Endothelial cell of umbilical vein (primary cell): ENCODE measurements around the gene KCNK10. TPM values are rescaled to one million over a fixed set of nuclear protein-coding genes. Genes with fewer than 3 reads are reported as not detected.

Experiments used
- BruUV-seq: library from RNA; stranded (reverse); fragments of 400-500 nt; replicated peaks from 2 replicates; lab custom pipeline; 2021; lab: Mats Ljungman, UMichigan
- CTCF ChIA-PET: fragments of 300-600, 350-600 bp; sonication (Branson Sonifier 250); formaldehyde crosslinking; loops from one replicate; lab custom pipeline; 2021; ENCODE audit warnings: antibody characterized with exemption, inconsistent platforms; lab: Charles Lee
- POLR2A ChIA-PET: fragments of 300-600, 350-600 bp; sonication (Branson Sonifier 250); formaldehyde crosslinking; loops from one replicate; lab custom pipeline; 2021; ENCODE audit warnings: antibody characterized with exemption, inconsistent platforms; lab: Charles Lee
- DNase-seq: peaks from one replicate; pipeline ENCODE4 v3.0.0-alpha.2; 2011; ENCODE audit warnings: low read depth, low spot score
- FAIRE-seq: peaks from 2 replicates; lab custom pipeline; 2011; peaks lifted over from hg19 to GRCh38; lab: Jason Lieb, UNC
- H2AFZ ChIP-seq: 2 replicates; pipeline ENCODE4 v1.6.0; 2012; ENCODE audit warnings: low read depth, low read length, control low read depth, inconsistent platforms
- H3K27ac ChIP-seq: 2 replicates; pipeline ENCODE4 v1.5.1; 2011; ENCODE audit warnings: low read depth, mild to moderate bottlenecking, control low read depth, low read length, moderate library complexity; ENCODE audit not compliant: insufficient read depth
- H3K27me3 ChIP-seq, 2 experiments: 2 replicates each; pipeline versions ENCODE4 v1.6.0 to v1.6.1; 2011; ENCODE audit warnings: low read length in 2 of 2, mixed read lengths in 1 of 2; ENCODE audit not compliant: control insufficient read depth in 2 of 2, insufficient read depth in 2 of 2
- H3K36me3 ChIP-seq, 2 experiments: 2 replicates in 1 of 2; 3 replicates in 1 of 2; pipeline ENCODE4 v1.5.1; 2011; ENCODE audit warnings: low read length in 2 of 2, mild to moderate bottlenecking in 1 of 2, moderate library complexity in 1 of 2; ENCODE audit not compliant: control insufficient read depth in 2 of 2, insufficient read depth in 2 of 2; ENCODE audit errors: extremely low read depth in 1 of 2
- H3K4me1 ChIP-seq: 3 replicates; pipeline ENCODE4 v1.5.1; 2011; ENCODE audit warnings: mild to moderate bottlenecking, low read length; ENCODE audit not compliant: control insufficient read depth, insufficient read depth; ENCODE audit errors: extremely low read depth
- H3K4me2 ChIP-seq: 2 replicates; pipeline ENCODE4 v1.6.1; 2011; ENCODE audit warnings: low read length, control low read depth, mixed read lengths; ENCODE audit not compliant: insufficient read depth
- H3K4me3 ChIP-seq, 3 experiments: fragments of 200-600 bp in 1 of 3; sonication (generic), shearing (Covaris generic) in 1 of 3; replicated peaks in 1 of 3; 2 replicates each; pipeline ENCODE4 v1.5.1; 2011 to 2016; ENCODE audit warnings: control low read depth in 3 of 3, low read length in 3 of 3, mild to moderate bottlenecking in 2 of 3, inconsistent platforms in 1 of 3, low read depth in 1 of 3, moderate library complexity in 1 of 3; ENCODE audit not compliant: insufficient read depth in 1 of 3
- H3K79me2 ChIP-seq: 2 replicates; pipeline ENCODE4 v1.6.0; 2012; ENCODE audit warnings: low read length, inconsistent platforms; ENCODE audit not compliant: control insufficient read depth, insufficient read depth
- H3K9ac ChIP-seq: replicated peaks from 2 replicates; pipeline ENCODE3; 2011; ENCODE audit warnings: low read length, control low read depth; ENCODE audit not compliant: insufficient read depth; ENCODE audit errors: extremely low read depth
- H3K9me1 ChIP-seq: replicated peaks from 3 replicates; pipeline ENCODE4 v1.6.0; 2011; ENCODE audit warnings: mild to moderate bottlenecking, low read length; ENCODE audit not compliant: control insufficient read depth, insufficient read depth; ENCODE audit errors: extremely low read depth
- H3K9me3 ChIP-seq: replicated peaks from 2 replicates; pipeline ENCODE4 v1.5.1; 2012; ENCODE audit warnings: low read length, inconsistent platforms; ENCODE audit not compliant: control insufficient read depth, insufficient read depth
- H4K20me1 ChIP-seq: replicated peaks from 2 replicates; pipeline ENCODE3; 2011; ENCODE audit warnings: mild to moderate bottlenecking, low read length; ENCODE audit not compliant: control insufficient read depth, insufficient read depth; ENCODE audit errors: extremely low read depth
- CTCF ChIP-seq, 2 donors: IDR thresholded peaks; 1 replicate in 1 of 2; 2 replicates in 1 of 2; pipeline ENCODE4 v1.5.1; 2011; ENCODE audit warnings: low read length in 2 of 2, mild to moderate bottlenecking in 2 of 2, moderate library complexity in 2 of 2, control low read depth in 1 of 2, inconsistent platforms in 1 of 2, low read depth in 1 of 2; ENCODE audit not compliant: insufficient read depth in 1 of 2; ENCODE audit errors: extremely low read depth in 1 of 2
- EZH2 ChIP-seq: IDR thresholded peaks from 2 replicates; pipeline ENCODE4 v1.6.1; 2012; ENCODE audit warnings: borderline replicate concordance, low read depth, mild to moderate bottlenecking, moderate library complexity, low read length, inconsistent platforms; ENCODE audit not compliant: severe bottlenecking
- GATA2 ChIP-seq: IDR thresholded peaks from 2 replicates; pipeline ENCODE4 v1.7.0; 2011; ENCODE audit warnings: low read depth, mild to moderate bottlenecking, moderate library complexity, mixed read lengths, low read length; ENCODE audit not compliant: insufficient read length, insufficient read depth
- JUN ChIP-seq: IDR thresholded peaks from 2 replicates; pipeline ENCODE4 v1.6.1; 2011; ENCODE audit warnings: borderline replicate concordance, low read depth; ENCODE audit not compliant: insufficient read length, insufficient read depth
- MYC ChIP-seq: IDR thresholded peaks from one replicate; pipeline ENCODE4 v1.6.1; 2011; ENCODE audit warnings: mild to moderate bottlenecking, low read depth, low read length
- POLR2A ChIP-seq: IDR thresholded peaks from 2 replicates; pipeline ENCODE4 v1.6.1; 2012; ENCODE audit warnings: low read depth, mild to moderate bottlenecking, control low read depth, low read length
- POLR2AphosphoS5 ChIP-seq: IDR thresholded peaks from 2 replicates; pipeline ENCODE4 v1.6.1; 2012; ENCODE audit warnings: low read depth, mild to moderate bottlenecking, control low read depth, low read length, moderate library complexity; ENCODE audit not compliant: insufficient read depth
- dilution Hi-C: fragments of 300-500 bp; cut with MboI; formaldehyde crosslinking; loops from one replicate; pipeline ENCODE4 v1.15.0; 2019; ENCODE audit warnings: low sequenced_read_pairs; ENCODE audit not compliant: extremely low pct_ligation_motif_present
- intact Hi-C: fragments of 100-400 bp; cut with micrococcal nuclease; formaldehyde crosslinking; loops from one replicate; pipeline ENCODE4 v1.10.0; 2022
- polyA plus RNA-seq, 4 experiments: library from polyadenylated mRNA; depleted of rRNA in 3 of 4; stranded (reverse) in 3 of 4; unstranded in 1 of 4; fragments of >200 nt; gene quantifications; 2 replicates each; pipeline versions ENCODE4 v1.2.1 to v1.2.3, GENCODE V29; 2011 to 2012; ENCODE audit warnings: missing spikeins in 1 of 4
- total RNA-seq: library from RNA; stranded (reverse); gene quantifications from 2 replicates; pipeline ENCODE4 v1.2.3, GENCODE V29; 2021
- TF ChIP-seq, protein P1 (sequence below): IDR thresholded peaks from 2 replicates; pipeline ENCODE4 v1.6.1; 2011; ENCODE audit not compliant: insufficient read depth, insufficient read length

KCNK10 gene
- total and polyA plus RNA-seq, 2 donors (not counting 3 experiments of a cell fraction or from before 2014, with no cell fraction given), result not detected

GRCh38 chr14:88346048-88346639 is 23.1 kb upstream of the KCNK10 start:
- H3K9me3 ChIP-seq, result no peaks in the 10 kb centered on the region
- H3K9ac ChIP-seq, result no peak overlapping the region
- H3K4me1 ChIP-seq, result no peaks in the 10 kb centered on the region
- no peak for FAIRE-seq
- H3K27ac ChIP-seq, result no peak overlapping the region
- intact Hi-C loops (no loop called here), dilution Hi-C loops (no loop called here)
- POLR2A ChIA-PET, result no interaction called here
- no peaks in the 10 kb centered on the region for H3K9me1 ChIP-seq
- no peaks in the 10 kb centered on the region for H3K79me2 ChIP-seq
- TF ChIP-seq MYC (no peak), EZH2 (no peak), JUN (no peak), CTCF (IDR thresholded peaks at IDR 0.05; ENCODE audit: extremely low read depth in 1 of 2, insufficient read depth in 1 of 2, low read depth in 1 of 2, low read length in 2 of 2) (no peak), POLR2AphosphoS5 (no peak), GATA2 (no peak), POLR2A (no peak)
- TF ChIP-seq, protein P1, sequence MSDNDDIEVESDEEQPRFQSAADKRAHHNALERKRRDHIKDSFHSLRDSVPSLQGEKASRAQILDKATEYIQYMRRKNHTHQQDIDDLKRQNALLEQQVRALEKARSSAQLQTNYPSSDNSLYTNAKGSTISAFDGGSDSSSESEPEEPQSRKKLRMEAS, result no peak
- CTCF ChIA-PET, result interaction anchor here (1.0 kb wide), 1 partner anchor 17 kb away, joined by 3 read pairs; no protein-coding TSS in a partner anchor
- no TSS peak for BruUV-seq
- no peak overlapping the region for H2AFZ ChIP-seq
- H3K4me3 ChIP-seq, result no peak overlapping the region
- no peaks in the 10 kb centered on the region for H4K20me1 ChIP-seq
- H3K27me3 ChIP-seq, result no peaks in the 10 kb centered on the region
- no peaks in the 10 kb centered on the region for H3K36me3 ChIP-seq
- no peak overlapping the region for H3K4me2 ChIP-seq
- no peak for DNase-seq
